ENCODE measurements around the gene ADGRL4. TPM values are rescaled to one million over a fixed set of nuclear protein-coding genes. Genes with fewer than 3 reads are reported as not detected.
"Not testable (repeated sequence)": the region's sequence is repeated elsewhere in the genome, so short reads cannot be mapped to it uniquely, and the experiment has no call there.

Gene ADGRL4
- total and polyA plus RNA-seq, 4 experiments from 2014 or later = not detected

DNA sequence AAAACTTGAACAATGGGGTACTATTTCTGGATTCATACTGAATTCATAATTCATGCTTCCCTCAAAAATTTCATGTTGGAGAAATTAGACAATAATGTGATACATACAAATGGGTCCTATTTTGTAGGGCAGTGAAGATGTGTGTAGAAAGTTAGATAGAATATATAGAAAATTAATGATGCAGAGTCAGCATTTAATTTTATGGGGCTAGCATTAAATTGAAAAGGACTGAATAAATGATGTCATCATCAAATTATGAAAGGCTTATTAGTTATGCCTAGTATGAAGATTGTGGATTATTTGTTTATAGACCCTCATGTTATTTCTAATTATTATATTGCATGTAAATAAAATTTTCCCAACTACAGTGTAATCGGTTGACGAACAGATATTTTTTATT, 119.1 kb downstream of the ADGRL4 start:
- ChIA-PET POLR2A (ENCODE audit: partially characterized antibody) (no interaction called here), CTCF (ENCODE audit: partially characterized antibody) (no interaction called here)
- Mint-ChIP-seq H3K4me3 (no peak overlapping the region), H3K27me3 (peaks cover 0 to 1% of the 10 kb centered on the region in 2 donors), H3K36me3 (no peaks in the 10 kb centered on the region), H3K27ac (no peak overlapping the region), H3K4me1 (no peaks in the 10 kb centered on the region), H3K9me3 (no peaks in the 10 kb centered on the region)
- Histone ChIP-seq H3K36me3 (ENCODE audit: insufficient read depth, low read length) (no peaks in the 10 kb centered on the region), H3K9me3 (ENCODE audit: control insufficient read depth in 1 of 2, low read length in 2 of 2) (no peaks in the 10 kb centered on the region), H3K27ac (ENCODE audit: low read depth, low read length) (no peak overlapping the region), H3K4me1 (ENCODE audit: insufficient read depth, low read length) (no peaks in the 10 kb centered on the region), H3K27me3 (ENCODE audit: insufficient read depth, low read length) (no peaks in the 10 kb centered on the region), H3K4me3 (ENCODE audit: low read length in 2 of 2) (no peak overlapping the region)
- intact Hi-C loops (cut with micrococcal nuclease) = no loop called here
- DNase-seq = no peak

GRCh38 chr1:78884685-78885452, 121.7 kb downstream of the ADGRL4 start:
- Histone ChIP-seq H3K27ac (ENCODE audit: low read depth, low read length) (no peak overlapping the region), H3K27me3 (ENCODE audit: insufficient read depth, low read length) (no peaks in the 10 kb centered on the region), H3K4me3 (ENCODE audit: low read length in 2 of 2) (no peak overlapping the region), H3K36me3 (ENCODE audit: insufficient read depth, low read length) (no peaks in the 10 kb centered on the region), H3K4me1 (ENCODE audit: insufficient read depth, low read length) (no peaks in the 10 kb centered on the region), H3K9me3 (ENCODE audit: control insufficient read depth in 1 of 2, low read length in 2 of 2) (no peaks in the 10 kb centered on the region)
- no peaks in the 10 kb centered on the region for H3K36me3 Mint-ChIP-seq
- intact Hi-C loops (cut with micrococcal nuclease) = no loop called here
- no peak overlapping the region for H3K27ac Mint-ChIP-seq
- no peak for DNase-seq
- H3K9me3 Mint-ChIP-seq = no peaks in the 10 kb centered on the region
- CTCF ChIA-PET (ENCODE audit: partially characterized antibody) = no interaction called here
- peaks cover 0 to 1% of the 10 kb centered on the region in 2 donors for H3K27me3 Mint-ChIP-seq
- POLR2A ChIA-PET (ENCODE audit: partially characterized antibody) = no interaction called here
- H3K4me3 Mint-ChIP-seq = no peak overlapping the region
- no peaks in the 10 kb centered on the region for H3K4me1 Mint-ChIP-seq

DNA sequence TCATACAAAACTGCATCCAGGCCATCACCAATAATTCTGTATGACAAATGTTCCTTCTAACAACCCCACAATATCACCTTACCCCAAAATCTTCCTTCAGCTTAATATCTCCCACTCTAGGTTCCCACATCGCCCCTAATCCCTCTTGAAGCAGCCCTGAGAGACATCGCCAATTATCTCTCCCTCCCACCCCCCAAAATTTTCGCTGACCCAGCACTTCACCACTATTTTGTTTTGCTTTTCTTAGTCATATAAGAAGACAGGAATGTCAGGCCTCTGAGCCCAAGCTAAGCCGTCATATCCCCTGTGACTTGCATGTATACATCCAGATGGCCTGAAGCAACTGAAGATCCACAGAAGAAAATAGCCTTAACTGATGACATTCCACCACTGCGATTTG, 126.3 kb downstream of the ADGRL4 start:
- H3K4me3 ChIP-seq (ENCODE audit: low read length in 2 of 2) = no peak overlapping the region
- no peaks in the 10 kb centered on the region for H3K9me3 ChIP-seq (ENCODE audit: control insufficient read depth in 1 of 2, low read length in 2 of 2)
- no peaks in the 10 kb centered on the region for H3K27me3 ChIP-seq (ENCODE audit: insufficient read depth, low read length)
- H3K4me3 Mint-ChIP-seq = no peak overlapping the region
- CTCF ChIA-PET (ENCODE audit: partially characterized antibody) = no interaction called here
- no peaks in the 10 kb centered on the region for H3K36me3 ChIP-seq (ENCODE audit: insufficient read depth, low read length)
- no peaks in the 10 kb centered on the region for H3K9me3 Mint-ChIP-seq
- H3K27me3 Mint-ChIP-seq = peaks cover 0 to 1% of the 10 kb centered on the region in 2 donors
- no peaks in the 10 kb centered on the region for H3K36me3 Mint-ChIP-seq
- H3K4me1 ChIP-seq (ENCODE audit: insufficient read depth, low read length) = no peaks in the 10 kb centered on the region
- POLR2A ChIA-PET (ENCODE audit: partially characterized antibody) = no interaction called here
- no peak for DNase-seq
- no peak overlapping the region for H3K27ac ChIP-seq (ENCODE audit: low read depth, low read length)
- no peak overlapping the region for H3K27ac Mint-ChIP-seq
- intact Hi-C loops (cut with micrococcal nuclease) = no loop called here
- H3K4me1 Mint-ChIP-seq = no peaks in the 10 kb centered on the region

GRCh38 chr1:78875986-78876385, 130.5 kb downstream of the ADGRL4 start:
- H3K27ac Mint-ChIP-seq; H3K9me3 Mint-ChIP-seq; intact Hi-C loops (cut with micrococcal nuclease); H3K27me3 ChIP-seq (ENCODE audit: insufficient read depth, low read length); CTCF ChIA-PET (ENCODE audit: partially characterized antibody); H3K4me3 Mint-ChIP-seq; H3K27ac ChIP-seq (ENCODE audit: low read depth, low read length); H3K4me1 Mint-ChIP-seq; H3K36me3 Mint-ChIP-seq; H3K4me3 ChIP-seq (ENCODE audit: low read length in 2 of 2); DNase-seq; POLR2A ChIA-PET (ENCODE audit: partially characterized antibody); H3K4me1 ChIP-seq (ENCODE audit: insufficient read depth, low read length); H3K27me3 Mint-ChIP-seq; H3K9me3 ChIP-seq (ENCODE audit: control insufficient read depth in 1 of 2, low read length in 2 of 2); H3K36me3 ChIP-seq (ENCODE audit: insufficient read depth, low read length): not testable (repeated sequence)

- H3K27ac ChIP-seq (ENCODE audit: low read depth, low read length); H3K4me1 ChIP-seq (ENCODE audit: insufficient read depth, low read length); intact Hi-C loops (cut with micrococcal nuclease); H3K27me3 Mint-ChIP-seq; CTCF ChIA-PET (ENCODE audit: partially characterized antibody); H3K9me3 ChIP-seq (ENCODE audit: control insufficient read depth in 1 of 2, low read length in 2 of 2); H3K4me3 Mint-ChIP-seq; H3K9me3 Mint-ChIP-seq; H3K27ac Mint-ChIP-seq; DNase-seq; H3K36me3 ChIP-seq (ENCODE audit: insufficient read depth, low read length); H3K4me1 Mint-ChIP-seq; H3K36me3 Mint-ChIP-seq; H3K4me3 ChIP-seq (ENCODE audit: low read length in 2 of 2); POLR2A ChIA-PET (ENCODE audit: partially characterized antibody); H3K27me3 ChIP-seq (ENCODE audit: insufficient read depth, low read length): not testable (repeated sequence)
Measured at GRCh38 chr1:78872801-78873200, 133.7 kb downstream of the ADGRL4 start.

- no peaks in the 10 kb centered on the region for H3K9me3 ChIP-seq (ENCODE audit: control insufficient read depth in 1 of 2, low read length in 2 of 2)
- H3K4me3 ChIP-seq (ENCODE audit: low read length in 2 of 2) = no peak overlapping the region
- no peaks in the 10 kb centered on the region for H3K36me3 ChIP-seq (ENCODE audit: insufficient read depth, low read length)
- H3K4me1 Mint-ChIP-seq = no peaks in the 10 kb centered on the region
- intact Hi-C loops (cut with micrococcal nuclease) = no loop called here
- H3K36me3 Mint-ChIP-seq = no peaks in the 10 kb centered on the region
- no peaks in the 10 kb centered on the region for H3K27me3 ChIP-seq (ENCODE audit: insufficient read depth, low read length)
- H3K4me3 Mint-ChIP-seq = no peak overlapping the region
- peaks cover 0 to 3% (median 0%) of the 10 kb centered on the region in 8 donors for H3K9me3 Mint-ChIP-seq
- CTCF ChIA-PET (ENCODE audit: partially characterized antibody) = no interaction called here
- DNase-seq = no peak
- POLR2A ChIA-PET (ENCODE audit: partially characterized antibody) = no interaction called here
- no peak overlapping the region for H3K27ac Mint-ChIP-seq
- H3K27ac ChIP-seq (ENCODE audit: low read depth, low read length) = no peak overlapping the region
- no peaks in the 10 kb centered on the region for H3K4me1 ChIP-seq (ENCODE audit: insufficient read depth, low read length)
- H3K27me3 Mint-ChIP-seq = no peaks in the 10 kb centered on the region
Measured at GRCh38 chr1:78871249-78871648, 135.3 kb downstream of the ADGRL4 start.

DNA sequence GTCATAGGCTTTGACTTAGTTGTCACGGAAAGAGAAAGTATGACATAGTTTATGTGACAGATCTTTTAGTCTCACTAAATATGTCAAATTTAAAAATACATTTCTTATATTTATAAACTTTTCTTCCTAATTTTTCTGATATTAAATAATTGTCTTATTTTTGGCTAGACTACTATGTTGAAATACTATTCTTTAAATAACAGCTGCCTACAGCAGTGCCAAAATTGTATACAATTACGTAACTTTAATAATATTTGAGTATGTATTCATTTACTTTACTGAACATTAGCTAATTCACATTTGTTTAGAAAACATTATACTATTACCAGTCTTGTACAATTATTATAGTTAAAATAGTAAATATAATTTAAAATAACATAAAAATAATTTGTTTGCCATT, 137.4 kb downstream of the ADGRL4 start:
- CTCF ChIA-PET (ENCODE audit: partially characterized antibody) = no interaction called here

DNA sequence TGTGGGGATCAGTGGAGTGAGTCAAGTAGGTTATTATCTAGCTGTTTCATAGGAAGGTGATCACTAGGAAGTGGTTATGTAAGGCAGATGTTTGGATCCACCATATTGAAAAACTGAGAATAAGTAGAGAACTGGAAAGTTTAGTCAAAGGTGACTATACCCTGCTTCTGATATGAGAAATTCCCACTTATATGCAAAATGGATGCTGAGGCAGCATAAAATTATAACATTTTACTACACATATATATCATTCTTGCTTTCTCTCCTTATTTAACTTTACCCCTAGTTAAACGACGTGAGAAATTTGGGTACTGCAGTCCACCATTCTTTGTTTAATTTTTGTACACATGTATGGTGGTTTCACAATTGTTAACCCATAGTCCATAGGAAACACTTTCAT, 142.4 kb downstream of the ADGRL4 start:
- intact Hi-C loops (cut with micrococcal nuclease) = no loop called here
- Histone ChIP-seq H3K36me3 (ENCODE audit: insufficient read depth, low read length) (no peaks in the 10 kb centered on the region), H3K9me3 (ENCODE audit: control insufficient read depth in 1 of 2, low read length in 2 of 2) (no peaks in the 10 kb centered on the region), H3K27me3 (ENCODE audit: insufficient read depth, low read length) (no peaks in the 10 kb centered on the region), H3K27ac (ENCODE audit: low read depth, low read length) (no peak overlapping the region), H3K4me3 (ENCODE audit: low read length in 2 of 2) (no peak overlapping the region), H3K4me1 (ENCODE audit: insufficient read depth, low read length) (no peaks in the 10 kb centered on the region)
- H3K4me3 Mint-ChIP-seq = no peak overlapping the region
- ChIA-PET CTCF (ENCODE audit: partially characterized antibody) (no interaction called here), POLR2A (ENCODE audit: partially characterized antibody) (no interaction called here)
- H3K9me3 Mint-ChIP-seq = peaks cover 0 to 2% (median 0%) of the 10 kb centered on the region in 8 donors
- no peak overlapping the region for H3K27ac Mint-ChIP-seq
- no peaks in the 10 kb centered on the region for H3K36me3 Mint-ChIP-seq
- peaks cover 0 to 2% of the 10 kb centered on the region in 2 donors for H3K27me3 Mint-ChIP-seq
- no peak for DNase-seq
- no peaks in the 10 kb centered on the region for H3K4me1 Mint-ChIP-seq

More for the DNA sequence above, 137.4 kb downstream of the ADGRL4 start:
- Histone ChIP-seq H3K27ac (ENCODE audit: low read depth, low read length) (no peak overlapping the region), H3K9me3 (ENCODE audit: control insufficient read depth in 1 of 2, low read length in 2 of 2) (no peaks in the 10 kb centered on the region), H3K27me3 (ENCODE audit: insufficient read depth, low read length) (no peaks in the 10 kb centered on the region), H3K4me1 (ENCODE audit: insufficient read depth, low read length) (no peaks in the 10 kb centered on the region), H3K4me3 (ENCODE audit: low read length in 2 of 2) (no peak overlapping the region), H3K36me3 (ENCODE audit: insufficient read depth, low read length) (no peaks in the 10 kb centered on the region)
- Mint-ChIP-seq H3K4me1 (no peaks in the 10 kb centered on the region), H3K27ac (no peak overlapping the region), H3K9me3 (peaks cover 0 to 3% (median 0%) of the 10 kb centered on the region in 8 donors), H3K27me3 (peaks cover 0 to under 1% of the 10 kb centered on the region in 2 donors), H3K4me3 (no peak overlapping the region), H3K36me3 (no peaks in the 10 kb centered on the region)
- intact Hi-C loops (cut with micrococcal nuclease) = no loop called here
- DNase-seq = no peak
- POLR2A ChIA-PET (ENCODE audit: partially characterized antibody) = no interaction called here
